Loucy (cell line): ENCODE measurements around the gene NRCAM.

ENCODE experiments used
- H2AFZ ChIP-seq: fragments of 200-600 bp; sonication (generic); 2 replicates; pipeline ENCODE4 v1.6.0; 2016; ENCODE audit warnings: antibody characterized with exemption, mild to moderate bottlenecking, low read length, moderate library complexity
- H3F3A ChIP-seq: fragments of 200-600 bp; 2 replicates; pipeline ENCODE4 v1.6.0; 2016; ENCODE audit warnings: antibody characterized with exemption, low read depth, mild to moderate bottlenecking
- H3K27me3 ChIP-seq: fragments of 200-600 bp; sonication (generic); 2 replicates; pipeline ENCODE4 v1.6.1; 2014; ENCODE audit warnings: low read length, mild to moderate bottlenecking; ENCODE audit not compliant: insufficient read depth, poor library complexity, severe bottlenecking
- H3K36me3 ChIP-seq: fragments of 200-600 bp; sonication (generic); 2 replicates; pipeline ENCODE4 v1.6.1; 2016; ENCODE audit warnings: low read length; ENCODE audit not compliant: insufficient read depth
- H3K4me1 ChIP-seq: fragments of 200-600 bp; sonication (generic); 2 replicates; pipeline ENCODE4 v1.5.1; 2014; ENCODE audit warnings: low read length, mild to moderate bottlenecking; ENCODE audit not compliant: insufficient read depth, poor library complexity, severe bottlenecking
- H3K4me2 ChIP-seq: fragments of 200-600 bp; sonication (generic); 2 replicates; pipeline ENCODE4 v1.6.0; 2014; ENCODE audit warnings: antibody characterized with exemption, low read length, low read depth, mild to moderate bottlenecking; ENCODE audit not compliant: poor library complexity, severe bottlenecking
- H3K4me3 ChIP-seq: fragments of 200-600 bp; sonication (generic); 2 replicates; pipeline ENCODE4 v1.5.1; 2014; ENCODE audit warnings: low read length, mild to moderate bottlenecking, mixed read lengths; ENCODE audit not compliant: poor library complexity, severe bottlenecking
- H3K79me2 ChIP-seq: fragments of 200-600 bp; sonication (generic); 2 replicates; pipeline ENCODE4 v1.6.1; 2014; ENCODE audit warnings: low read length; ENCODE audit not compliant: insufficient read depth
- H3K9ac ChIP-seq: fragments of 200-600 bp; sonication (generic); 2 replicates; pipeline ENCODE4 v1.6.0; 2014; ENCODE audit warnings: mild to moderate bottlenecking, low read depth, low read length, moderate library complexity; ENCODE audit not compliant: poor library complexity, severe bottlenecking
- H3K9me2 ChIP-seq: fragments of 200-600 bp; sonication (generic); replicated peaks from 2 replicates; pipeline ENCODE4 v1.6.1; 2016; ENCODE audit warnings: low read depth, low read length, mixed read lengths
- H3K9me3 ChIP-seq: fragments of 200-600 bp; sonication (generic); 2 replicates; pipeline ENCODE4 v1.6.1; 2014; ENCODE audit warnings: mild to moderate bottlenecking, antibody characterized with exemption, low read length, low read depth; ENCODE audit not compliant: insufficient read depth
- H4K20me1 ChIP-seq: fragments of 200-600 bp; sonication (generic); 2 replicates; pipeline ENCODE4 v1.6.0; 2014; ENCODE audit warnings: antibody characterized with exemption, low read length, mild to moderate bottlenecking; ENCODE audit not compliant: insufficient read depth, poor library complexity, severe bottlenecking
- EZH2phosphoT487 ChIP-seq: fragments of 200-600 bp; IDR thresholded peaks from 2 replicates; pipeline ENCODE4 v1.6.1; 2018; ENCODE audit warnings: antibody characterized with exemption, mild to moderate bottlenecking, moderate library complexity, borderline replicate concordance
- TF ChIP-seq, protein P1 (sequence below): fragments of 200-600 bp; sonication (generic); conservative IDR thresholded peaks from 2 replicates; pipeline ENCODE4 v1.5.1; 2014; ENCODE audit warnings: mild to moderate bottlenecking, antibody characterized with exemption, low read length

The NRCAM gene

DNA sequence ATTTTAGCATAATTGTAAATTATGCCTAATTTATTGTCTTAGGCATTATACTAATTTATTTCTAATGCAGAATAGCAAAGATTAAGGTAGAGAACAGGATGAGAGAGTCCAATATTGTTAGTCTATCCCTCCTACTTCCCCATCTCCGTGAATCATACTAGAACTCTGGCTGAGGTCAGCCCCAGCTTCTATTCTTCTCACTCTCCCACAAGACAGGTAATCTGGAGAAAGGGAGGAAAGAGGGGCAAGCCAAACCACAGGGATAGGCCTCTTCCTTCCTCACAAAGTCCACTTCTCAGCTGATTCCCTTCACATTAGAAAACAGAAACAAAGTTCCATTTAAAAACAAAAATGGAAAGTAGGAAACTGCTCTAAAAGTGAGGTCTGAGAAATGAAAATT is 208.6 kb downstream of the NRCAM start:
- no peak overlapping the region for H3K4me3 ChIP-seq
- H3K9ac ChIP-seq: no peak overlapping the region
- H3K9me3 ChIP-seq: no peaks in the 10 kb centered on the region
- H3K9me2 ChIP-seq: no peaks in the 10 kb centered on the region
- no peak overlapping the region for H3K4me2 ChIP-seq
- H4K20me1 ChIP-seq: no peaks in the 10 kb centered on the region
- no peaks in the 10 kb centered on the region for H3K79me2 ChIP-seq
- H3F3A ChIP-seq: no peaks in the 10 kb centered on the region
- H3K36me3 ChIP-seq: no peaks in the 10 kb centered on the region
- H3K27me3 ChIP-seq: no peaks in the 10 kb centered on the region
- no peak overlapping the region for H2AFZ ChIP-seq
- TF ChIP-seq, protein P1, sequence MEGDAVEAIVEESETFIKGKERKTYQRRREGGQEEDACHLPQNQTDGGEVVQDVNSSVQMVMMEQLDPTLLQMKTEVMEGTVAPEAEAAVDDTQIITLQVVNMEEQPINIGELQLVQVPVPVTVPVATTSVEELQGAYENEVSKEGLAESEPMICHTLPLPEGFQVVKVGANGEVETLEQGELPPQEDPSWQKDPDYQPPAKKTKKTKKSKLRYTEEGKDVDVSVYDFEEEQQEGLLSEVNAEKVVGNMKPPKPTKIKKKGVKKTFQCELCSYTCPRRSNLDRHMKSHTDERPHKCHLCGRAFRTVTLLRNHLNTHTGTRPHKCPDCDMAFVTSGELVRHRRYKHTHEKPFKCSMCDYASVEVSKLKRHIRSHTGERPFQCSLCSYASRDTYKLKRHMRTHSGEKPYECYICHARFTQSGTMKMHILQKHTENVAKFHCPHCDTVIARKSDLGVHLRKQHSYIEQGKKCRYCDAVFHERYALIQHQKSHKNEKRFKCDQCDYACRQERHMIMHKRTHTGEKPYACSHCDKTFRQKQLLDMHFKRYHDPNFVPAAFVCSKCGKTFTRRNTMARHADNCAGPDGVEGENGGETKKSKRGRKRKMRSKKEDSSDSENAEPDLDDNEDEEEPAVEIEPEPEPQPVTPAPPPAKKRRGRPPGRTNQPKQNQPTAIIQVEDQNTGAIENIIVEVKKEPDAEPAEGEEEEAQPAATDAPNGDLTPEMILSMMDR: no peak
- TF ChIP-seq EZH2phosphoT487: no peak
- H3K4me1 ChIP-seq: no peaks in the 10 kb centered on the region

DNA sequence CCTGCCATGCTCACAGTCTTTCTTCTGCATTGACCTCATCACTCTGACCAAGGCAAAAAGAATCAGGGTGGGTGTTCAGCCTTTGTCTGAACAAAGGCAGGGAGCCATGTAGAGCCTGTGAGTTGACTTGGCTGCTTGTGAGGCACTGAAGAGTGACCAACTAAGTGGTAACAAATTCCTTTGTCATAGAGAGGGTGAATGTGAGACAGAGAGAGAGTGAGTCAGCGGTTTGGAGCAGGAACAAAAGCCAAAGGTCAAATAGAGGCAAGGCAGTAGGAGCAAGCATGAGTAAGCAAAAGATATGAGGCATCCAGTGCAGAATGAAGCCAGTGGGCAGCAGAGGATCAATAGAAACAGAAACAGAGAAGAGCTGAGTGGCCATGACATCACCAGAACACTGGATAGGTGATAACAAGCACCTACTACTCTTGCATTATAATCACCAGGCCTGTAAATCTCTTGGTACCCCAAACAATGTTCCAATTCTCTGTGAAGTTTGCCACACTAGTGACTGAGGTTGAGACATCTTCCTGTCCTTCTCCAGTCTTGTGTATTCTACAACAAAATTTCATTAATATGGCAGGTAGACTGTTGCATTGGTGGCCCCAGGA is 209.9 kb downstream of the NRCAM start:
- no peak overlapping the region for H3K4me3 ChIP-seq

DNA sequence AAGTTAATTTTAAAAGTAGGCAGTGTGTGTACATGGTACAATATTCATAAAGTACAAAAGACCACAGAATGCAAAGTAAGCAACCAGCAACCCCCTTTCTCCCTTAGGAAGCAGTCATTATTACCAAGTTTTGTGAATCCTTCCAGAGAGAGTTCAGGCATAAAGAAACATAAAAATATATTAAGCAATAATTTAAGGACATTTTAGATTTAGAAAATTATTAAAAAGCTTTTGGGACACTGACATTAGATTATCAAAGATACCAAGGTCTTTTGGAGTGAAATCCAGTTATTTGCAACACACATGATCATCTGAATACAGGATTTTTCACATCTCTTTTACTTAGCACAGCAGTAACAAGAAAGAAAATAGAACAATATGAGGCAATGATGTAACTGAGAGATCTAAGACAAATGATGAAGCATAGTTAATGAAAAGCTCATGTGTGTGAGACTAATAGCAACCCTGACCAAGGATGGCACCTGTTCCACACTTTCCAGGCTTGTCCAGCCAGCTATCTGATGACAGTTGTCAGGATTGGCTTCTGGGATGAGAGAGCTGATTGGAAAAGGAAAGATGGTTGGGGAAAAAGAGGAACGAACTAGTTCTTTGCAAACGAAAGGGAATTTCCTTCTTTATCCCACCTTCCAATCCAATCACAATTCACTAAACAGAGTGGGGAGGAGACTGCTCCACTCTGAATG is 210.6 kb downstream of the NRCAM start:
- Histone ChIP-seq H4K20me1 (no peaks in the 10 kb centered on the region), H3K4me3 (no peak overlapping the region), H3K79me2 (no peaks in the 10 kb centered on the region), H2AFZ (no peak overlapping the region), H3K9ac (no peak overlapping the region), H3K4me1 (no peaks in the 10 kb centered on the region), H3K4me2 (no peak overlapping the region), H3K9me2 (no peaks in the 10 kb centered on the region), H3K36me3 (no peaks in the 10 kb centered on the region), H3F3A (no peaks in the 10 kb centered on the region), H3K27me3 (no peaks in the 10 kb centered on the region), H3K9me3 (no peaks in the 10 kb centered on the region)
- no peak for TF ChIP-seq EZH2phosphoT487
- TF ChIP-seq, protein P1: no peak

More for the DNA sequence above, 209.9 kb downstream of the NRCAM start:
- Histone ChIP-seq H3F3A (no peaks in the 10 kb centered on the region), H3K4me2 (no peak overlapping the region), H3K27me3 (no peaks in the 10 kb centered on the region), H3K79me2 (no peaks in the 10 kb centered on the region), H3K9ac (no peak overlapping the region), H3K9me3 (no peaks in the 10 kb centered on the region), H3K36me3 (no peaks in the 10 kb centered on the region), H4K20me1 (no peaks in the 10 kb centered on the region), H2AFZ (no peak overlapping the region), H3K9me2 (no peaks in the 10 kb centered on the region), H3K4me1 (no peaks in the 10 kb centered on the region)
- TF ChIP-seq, protein P1: no peak
- TF ChIP-seq EZH2phosphoT487: no peak
